Ovary (tissue), 3 donors: ENCODE data around the gene AEBP2.

Source experiments
- CTCF ChIP-seq, 3 donors: fragments of 450-650 bp in 2 of 3; fragments of 200-600 bp in 1 of 3; IDR thresholded peaks; one replicate each; pipeline versions ENCODE4 v1.5.1 to v1.8.0; 2016 to 2022; ENCODE audit warnings: antibody characterized with exemption in 3 of 3, mild to moderate bottlenecking in 1 of 3
- EP300 ChIP-seq: sonication (generic); formaldehyde crosslinking; IDR thresholded peaks from one replicate; pipeline ENCODE4 v1.6.1; 2017; ENCODE audit warnings: antibody characterized with exemption
- donor health status: DM: no; HTN: no; CAD: no.

GRCh38 chr12:19483727-19484126 is 44.4 kb downstream of the AEBP2 start:
- no peak for TF ChIP-seq CTCF (IDR thresholded peaks at IDR 0.05)
- TF ChIP-seq EP300, result no peak
